Colonic mucosa (tissue), 4 donors: ENCODE data around the gene FOXC1. TPM values are rescaled to one million over a fixed set of nuclear protein-coding genes. Genes with fewer than 3 reads are reported as not detected.

Experiments used
- DNase-seq: peaks from one replicate; pipeline ENCODE4 v3.0.0-alpha.2; 2020
- H3K27ac ChIP-seq: fragments of 200-600 bp; one replicate; pipeline ENCODE4 v1.8.0; 2021
- H3K27me3 ChIP-seq: fragments of 200-600 bp; one replicate; pipeline ENCODE4 v1.8.0; 2021
- H3K36me3 ChIP-seq: fragments of 200-600 bp; one replicate; pipeline ENCODE4 v1.8.0; 2021
- H3K4me1 ChIP-seq: fragments of 200-600 bp; one replicate; pipeline ENCODE4 v1.8.0; 2021; ENCODE audit warnings: mild to moderate bottlenecking
- H3K4me3 ChIP-seq: fragments of 200-600 bp; one replicate; pipeline ENCODE4 v1.8.0; 2021
- H3K9ac ChIP-seq, 2 donors: one replicate each; pipeline ENCODE4 v1.7.0; 2013; ENCODE audit warnings: control low read depth in 2 of 2, low read depth in 2 of 2, low read length in 2 of 2
- H3K9me3 ChIP-seq: fragments of 200-600 bp; one replicate; pipeline ENCODE4 v1.8.0; 2021
- CTCF ChIP-seq: fragments of 200-600 bp; IDR thresholded peaks from one replicate; pipeline ENCODE4 v1.8.0; 2022; ENCODE audit warnings: antibody characterized with exemption, mild to moderate bottlenecking
- intact Hi-C: fragments of 100-400 bp; cut with DNase I; formaldehyde crosslinking; loops from one replicate; pipeline ENCODE4 v1.14.1; 2022
- total RNA-seq, 2 donors: library from RNA; stranded (reverse); fragmentation: NEBNext Ultra II Directional in 1 of 2; extraction: Animal tissue kit (Norgen Biotek cat#: 25700) in 1 of 2; gene quantifications; one replicate each; pipeline ENCODE4 v1.2.1, GENCODE V29; 2021
- donor health status: healthy.
- donor health status: DM: no; HTN: no; CAD: no.
- donor health status: DM: no; HTN: no; CAD: no.

FOXC1 gene
- total RNA-seq, 2 donors from 2014 or later: 0.69 to 1.5 TPM

- H3K9me3 ChIP-seq: no peaks in the 10 kb centered on the region
- H3K27ac ChIP-seq: no peak overlapping the region
- peak overlapping the region in 1 of 2 donors; percentile 14 for H3K9ac ChIP-seq
- intact Hi-C loops: loop anchor here (5.0 kb wide), 3 partner anchors 503 to 748 kb away; no protein-coding TSS in a partner anchor
- peak; percentile 61 for DNase-seq
- peaks cover 20% of the 10 kb centered on the region for H3K4me1 ChIP-seq
- TF ChIP-seq CTCF: peak; percentile 98
- peak overlapping the region; percentile 48 for H3K4me3 ChIP-seq
- peaks cover 94% of the 10 kb centered on the region for H3K27me3 ChIP-seq
- no peaks in the 10 kb centered on the region for H3K36me3 ChIP-seq
These were observed 5.3 kb upstream of the FOXC1 start for GRCh38 chr6:1604158-1605003.

GRCh38 chr6:1605004-1605892 lies 4.5 kb upstream of the FOXC1 start:
- Histone ChIP-seq H3K27me3 (peaks cover 88% of the 10 kb centered on the region), H3K9me3 (no peaks in the 10 kb centered on the region), H3K9ac (no peak overlapping the region), H3K4me3 (peak overlapping the region; percentile 48), H3K27ac (no peak overlapping the region), H3K4me1 (peaks cover 20% of the 10 kb centered on the region), H3K36me3 (no peaks in the 10 kb centered on the region)
- DNase-seq: no peak
- TF ChIP-seq CTCF: no peak
- intact Hi-C loops: no loop called here

GRCh38 chr6:1605893-1606779 lies 3.6 kb upstream of the FOXC1 start:
- no peaks in the 10 kb centered on the region for H3K36me3 ChIP-seq
- no peak overlapping the region for H3K27ac ChIP-seq
- H3K4me1 ChIP-seq: peaks cover 23% of the 10 kb centered on the region
- peaks cover 85% of the 10 kb centered on the region for H3K27me3 ChIP-seq
- no peak for DNase-seq
- intact Hi-C loops: no loop called here
- no peak for TF ChIP-seq CTCF
- no peaks in the 10 kb centered on the region for H3K9me3 ChIP-seq
- H3K4me3 ChIP-seq: no peak overlapping the region
- H3K9ac ChIP-seq: no peak overlapping the region

- Histone ChIP-seq H3K36me3 (no peaks in the 10 kb centered on the region), H3K9ac (no peak overlapping the region), H3K27me3 (peaks cover 83% of the 10 kb centered on the region), H3K9me3 (no peaks in the 10 kb centered on the region), H3K4me3 (no peak overlapping the region), H3K4me1 (peaks cover 23% of the 10 kb centered on the region), H3K27ac (no peak overlapping the region)
- intact Hi-C loops: no loop called here
- DNase-seq: no peak
- no peak for TF ChIP-seq CTCF
These were observed 2.8 kb upstream of the FOXC1 start for GRCh38 chr6:1606780-1607515.
